Activated T-cell treated with anti-CD3 and anti-CD28 coated beads for 24 hours (primary cell): ENCODE measurements around the gene PHACTR1.

Experiments used
- DNase-seq: peaks from one replicate; pipeline ENCODE4 v3.0.0-alpha.2; 2020; ENCODE audit warnings: low read depth

Gene PHACTR1

DNA sequence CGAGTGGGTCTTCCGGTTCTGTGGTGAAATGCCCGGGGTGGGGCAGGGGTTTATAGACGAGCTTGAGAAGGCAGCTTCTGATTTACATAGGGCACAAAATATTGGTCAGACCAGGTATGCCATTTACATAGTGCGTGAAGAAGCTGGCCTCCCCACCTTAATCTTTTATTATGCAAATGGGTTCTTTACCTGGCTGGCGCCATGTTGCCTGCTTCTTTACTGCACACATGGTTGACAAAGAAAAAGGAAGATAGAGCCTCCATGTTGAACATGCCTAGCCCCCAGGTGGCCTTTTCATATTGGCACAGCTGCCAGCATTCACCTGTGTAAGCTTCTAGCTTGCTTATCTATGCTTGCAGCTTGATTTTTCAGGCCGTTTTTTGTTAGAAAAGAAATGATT is 276.2 kb downstream of the PHACTR1 start:
- no peak for DNase-seq

DNA sequence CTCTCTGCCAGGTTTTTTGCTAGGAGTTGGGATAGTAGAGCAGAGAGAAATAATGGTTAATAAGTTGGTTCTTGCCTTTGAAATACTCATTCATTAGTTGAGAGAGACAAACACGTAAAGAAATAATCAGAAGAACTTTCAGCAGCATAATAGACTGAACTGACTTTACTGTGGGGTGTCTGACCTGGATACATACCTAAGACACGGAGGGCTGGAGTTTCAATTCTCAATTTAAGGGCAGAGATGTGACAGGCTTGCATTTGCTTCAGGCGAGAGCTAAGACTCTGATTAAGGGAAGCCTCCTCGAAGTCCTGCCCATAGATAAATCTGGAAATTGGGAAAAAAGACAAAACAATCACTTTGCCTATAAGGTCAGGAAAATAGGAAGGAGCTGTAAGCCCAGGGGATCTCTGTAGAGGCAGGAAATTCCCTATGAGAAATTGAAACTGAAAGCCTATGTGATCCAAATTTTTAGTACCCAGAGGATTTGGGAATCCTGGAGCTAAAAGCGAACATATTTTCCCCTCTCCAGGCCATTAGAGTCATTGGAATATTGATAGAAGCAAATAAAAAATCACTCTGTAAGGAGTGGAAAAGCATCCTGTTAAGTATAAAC is 276.8 kb downstream of the PHACTR1 start:
- DNase-seq: no peak

DNA sequence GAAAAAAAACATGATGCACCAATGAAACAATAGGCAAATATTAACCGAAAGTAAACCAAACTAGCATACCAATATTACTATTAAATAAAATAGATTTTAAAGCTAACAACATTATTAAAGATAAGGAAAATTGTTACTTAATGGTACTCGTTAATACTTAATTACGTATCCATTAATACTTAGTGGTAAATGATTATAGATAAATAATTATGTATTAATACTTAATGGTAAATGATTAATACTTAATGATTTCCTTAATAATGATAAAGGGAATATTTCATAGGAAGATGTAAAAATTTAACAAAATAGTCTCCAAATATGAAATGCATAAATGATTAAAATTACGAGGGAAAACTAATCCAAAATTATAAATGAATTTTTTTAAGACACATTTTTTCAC is 278.9 kb downstream of the PHACTR1 start:
- DNase-seq: no peak

DNA sequence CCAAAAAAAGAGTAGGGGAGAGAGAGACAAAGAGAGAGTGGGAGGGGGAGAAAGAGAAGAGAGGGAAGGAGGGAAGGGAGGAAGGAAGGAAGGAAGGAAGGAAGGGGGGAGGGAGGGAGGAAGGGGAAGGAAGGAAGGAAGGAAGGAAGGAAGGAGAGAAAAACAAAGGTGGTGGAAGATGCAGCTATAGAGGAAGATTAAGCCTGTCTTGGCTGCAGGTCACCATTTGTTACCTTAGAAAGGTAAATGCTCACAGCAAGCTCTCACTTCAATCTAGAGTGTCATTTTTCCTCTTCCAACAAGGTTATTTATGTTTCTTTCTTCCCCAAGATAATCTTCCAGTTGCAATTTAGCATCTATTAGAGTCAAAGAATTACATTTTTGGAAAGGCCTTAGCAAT is 284.0 kb downstream of the PHACTR1 start:
- no peak for DNase-seq

DNA sequence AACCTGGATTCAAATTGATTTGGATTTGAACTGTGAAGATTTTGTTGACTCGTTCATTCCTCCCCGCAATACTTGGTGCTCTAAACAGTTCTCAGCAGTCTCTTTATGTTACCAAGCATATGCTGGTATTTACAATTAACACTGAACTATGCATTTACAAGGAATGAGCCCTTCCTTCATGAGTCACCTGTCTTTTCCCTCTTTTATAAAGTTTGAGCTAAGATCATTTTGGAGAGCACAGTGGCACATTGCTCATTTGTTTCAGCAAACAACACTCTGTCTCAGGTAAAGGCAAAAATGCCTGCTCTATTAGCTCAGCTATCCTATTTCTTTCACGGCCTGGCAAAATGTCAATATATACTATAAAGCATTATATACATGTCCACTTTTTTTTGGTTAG is 285.4 kb downstream of the PHACTR1 start:
- DNase-seq: no peak

DNA sequence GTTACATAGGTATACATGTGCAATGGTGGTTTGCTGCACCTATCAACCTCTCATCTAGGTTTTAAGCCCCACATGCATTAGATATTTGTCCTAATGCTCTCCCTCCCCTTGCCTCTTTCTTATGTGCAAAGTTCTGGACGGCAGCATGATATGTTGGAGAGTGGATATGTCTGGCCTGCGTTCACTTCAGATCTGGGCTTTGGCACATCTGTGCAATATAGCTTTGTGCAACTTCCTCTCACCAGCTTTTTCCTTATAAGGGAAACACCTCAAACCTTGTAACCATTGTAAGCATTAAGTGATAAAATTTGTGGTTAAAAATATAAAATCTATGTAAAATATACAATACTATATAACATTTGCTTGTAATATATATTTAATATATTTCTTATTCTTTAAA is 288.0 kb downstream of the PHACTR1 start:
- no peak for DNase-seq

DNA sequence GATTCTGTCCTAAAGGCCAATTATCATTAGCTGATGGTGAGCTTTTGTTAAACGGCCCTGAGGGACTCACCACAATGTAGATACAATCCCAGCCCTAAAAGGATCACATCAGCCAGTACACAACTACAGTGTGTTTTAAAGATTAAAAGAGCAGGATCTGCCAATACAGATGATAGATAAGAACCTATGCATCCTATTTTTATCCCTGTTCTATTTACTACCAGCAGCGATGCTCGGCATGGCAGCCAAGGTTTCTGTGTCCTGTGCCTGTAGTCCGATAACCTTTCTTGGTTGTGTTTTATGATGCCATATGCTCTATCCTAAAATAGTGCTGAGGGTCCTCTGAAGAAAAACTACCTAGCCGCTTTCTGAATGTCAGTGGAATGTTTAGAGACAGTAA is 289.4 kb downstream of the PHACTR1 start:
- no peak for DNase-seq

DNA sequence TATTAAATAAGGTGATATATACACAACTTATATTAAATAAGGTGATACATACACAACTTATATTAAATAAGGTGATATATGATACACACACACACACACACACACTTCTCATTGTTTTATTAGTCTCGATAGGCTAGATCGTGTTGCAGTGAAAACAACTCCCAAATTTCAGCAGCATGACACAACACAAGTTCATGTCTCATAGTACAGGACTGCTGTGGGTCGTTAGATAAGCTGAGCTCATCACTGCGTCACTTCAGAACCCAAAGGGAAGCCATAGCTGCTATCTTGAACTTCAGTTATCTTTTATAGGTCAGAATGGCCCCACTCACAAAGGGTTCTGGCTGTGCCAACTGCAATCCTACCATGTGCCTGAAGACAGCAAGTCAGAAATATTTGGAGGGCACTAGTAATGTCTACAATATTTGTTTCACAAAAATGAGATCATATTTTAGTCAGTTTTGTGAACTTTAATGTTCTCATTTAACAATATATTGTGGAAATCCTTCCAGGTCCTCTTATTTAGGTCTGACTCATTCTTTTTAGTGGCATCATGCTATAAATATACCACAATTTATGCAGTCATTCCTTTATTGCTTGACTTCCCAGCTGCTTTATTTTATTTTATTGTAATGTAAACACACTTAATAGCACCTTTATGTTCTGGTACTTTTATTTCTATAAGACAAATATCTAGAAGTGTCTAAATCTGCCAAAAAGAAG is 290.2 kb downstream of the PHACTR1 start:
- no peak for DNase-seq

DNA sequence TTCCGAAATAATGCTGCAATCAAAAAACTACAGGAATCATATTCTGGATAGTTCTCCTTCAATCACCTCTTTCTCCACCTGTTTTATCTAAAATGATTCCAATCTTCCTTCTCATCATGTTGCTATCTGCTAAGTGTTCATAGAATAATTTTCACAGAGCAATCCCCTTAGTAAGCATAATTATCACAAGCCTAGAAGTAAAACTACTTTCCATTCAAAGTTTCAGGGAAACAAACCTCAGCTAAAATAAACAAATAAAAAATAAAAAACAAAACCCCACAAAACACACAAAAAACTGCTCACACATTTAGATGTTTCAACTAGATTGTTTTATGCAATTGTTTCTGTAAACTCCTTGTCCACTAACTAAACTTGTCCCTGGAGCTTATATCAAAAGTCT is 291.2 kb downstream of the PHACTR1 start:
- no peak for DNase-seq

DNA sequence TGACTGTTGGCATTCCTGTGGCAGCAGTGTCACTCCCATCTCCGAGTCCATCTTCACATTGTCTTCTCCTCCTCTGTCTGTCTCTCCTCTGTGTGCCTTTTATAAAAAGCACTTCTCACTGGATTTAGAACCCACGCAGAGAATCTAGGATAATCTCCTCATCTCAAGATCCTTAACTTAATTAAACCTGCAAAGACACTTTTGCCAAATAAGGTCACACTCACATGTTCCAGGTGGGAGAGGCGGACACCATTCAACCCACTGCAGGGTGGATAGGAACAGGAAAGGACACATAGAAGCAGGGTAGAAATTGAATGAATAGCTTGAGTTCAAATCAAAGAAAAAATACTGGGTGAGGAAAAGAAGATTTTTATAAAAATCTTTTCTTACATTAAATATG is 292.5 kb downstream of the PHACTR1 start:
- no peak for DNase-seq

DNA sequence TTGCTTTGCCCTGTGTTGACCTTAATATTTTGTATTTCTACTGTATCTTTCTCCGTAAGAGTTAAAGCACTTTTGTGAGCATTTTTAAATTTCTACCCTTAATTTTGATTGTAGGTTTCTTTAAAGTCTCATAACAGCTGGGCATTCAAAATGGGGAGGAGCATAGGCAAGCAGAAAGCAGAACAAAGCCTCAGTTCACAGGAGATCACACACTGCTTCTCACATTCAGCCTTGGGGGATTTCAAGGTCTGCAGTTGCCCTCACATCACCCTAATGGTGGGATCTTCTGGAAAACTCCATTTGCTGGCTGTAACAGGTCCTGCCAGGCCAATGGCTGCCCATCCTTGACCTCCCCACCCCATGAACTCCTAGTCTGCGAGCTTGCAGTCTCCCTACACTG is 292.9 kb downstream of the PHACTR1 start:
- no peak for DNase-seq

DNA sequence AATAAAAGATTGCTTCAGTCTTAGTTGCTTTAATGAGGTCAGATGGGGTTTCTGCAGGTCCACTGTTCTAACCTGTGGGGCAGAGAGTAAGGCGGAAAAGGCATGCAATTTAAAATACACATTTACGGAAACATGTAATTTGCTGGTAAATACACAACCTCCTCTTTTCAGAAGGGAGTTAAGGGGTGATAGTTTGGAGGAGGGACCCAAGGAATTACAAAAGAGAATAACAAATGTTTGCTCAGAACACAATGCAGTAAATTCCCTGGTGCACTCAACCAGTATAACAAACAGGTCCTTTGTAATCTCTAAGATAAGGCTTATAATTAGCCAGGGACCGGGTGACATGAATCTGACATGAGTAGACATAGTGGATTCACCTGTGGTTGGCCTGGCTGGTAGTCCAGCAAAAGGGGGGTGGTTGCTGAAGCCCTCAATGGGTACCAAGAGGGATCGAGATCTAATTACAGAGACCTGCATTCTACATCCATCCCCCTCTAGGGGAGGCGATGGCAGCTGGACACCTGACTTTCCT is 295.1 kb downstream of the PHACTR1 start:
- no peak for DNase-seq

DNA sequence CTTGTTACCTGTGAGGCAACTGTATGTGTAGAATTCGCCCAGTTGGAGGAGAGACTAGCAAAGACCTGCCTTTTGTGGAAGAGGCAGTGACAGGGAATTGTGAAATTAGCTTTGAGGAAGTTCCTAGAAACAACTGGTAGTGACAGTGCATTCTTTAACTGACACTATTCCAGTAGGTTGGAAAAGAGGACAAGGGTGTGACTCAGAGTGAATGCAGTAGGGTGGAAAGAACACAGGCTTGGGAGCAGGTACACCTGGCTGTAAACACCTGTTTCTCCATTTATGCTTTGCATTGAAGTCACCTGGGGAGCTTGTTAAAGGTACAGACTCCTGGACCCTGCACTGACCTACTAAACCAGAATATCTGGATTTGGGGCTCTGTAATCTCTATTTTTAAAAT is 295.7 kb downstream of the PHACTR1 start:
- DNase-seq: no peak

DNA sequence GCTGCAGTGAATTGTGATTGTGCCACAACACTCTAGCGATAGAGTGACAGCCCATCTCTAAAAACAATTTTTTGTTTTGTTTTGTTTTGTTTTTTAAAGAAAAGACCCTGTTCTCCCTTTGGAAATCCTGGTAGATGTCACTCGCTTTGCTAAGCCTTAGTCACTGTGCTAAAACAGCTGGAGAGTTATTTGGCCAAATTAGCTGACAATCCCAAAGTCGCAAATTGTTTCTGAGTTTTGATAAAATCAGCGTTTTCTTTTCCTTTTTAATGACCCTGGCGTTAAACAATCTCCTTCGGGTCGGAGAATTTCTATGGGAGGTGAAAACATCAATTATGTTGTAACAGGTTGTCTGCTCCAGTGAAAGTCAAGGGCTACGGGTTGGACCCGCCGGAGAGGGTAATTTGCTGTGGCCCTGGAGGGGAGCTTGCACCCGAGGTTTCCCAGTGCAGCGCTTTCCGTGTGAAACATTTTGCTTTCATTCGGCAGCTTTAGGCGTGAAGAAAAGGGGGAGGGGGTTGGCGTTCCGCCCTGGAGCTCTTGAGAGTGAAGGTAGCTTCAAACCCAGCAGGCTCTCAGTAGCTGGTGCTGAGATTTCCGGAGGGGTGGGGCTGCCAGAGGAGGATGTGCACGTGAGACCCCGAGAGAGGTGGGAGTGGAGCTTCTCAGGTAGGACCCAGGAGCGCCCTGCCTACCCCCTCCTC is 296.6 kb downstream of the PHACTR1 start:
- no peak for DNase-seq

DNA sequence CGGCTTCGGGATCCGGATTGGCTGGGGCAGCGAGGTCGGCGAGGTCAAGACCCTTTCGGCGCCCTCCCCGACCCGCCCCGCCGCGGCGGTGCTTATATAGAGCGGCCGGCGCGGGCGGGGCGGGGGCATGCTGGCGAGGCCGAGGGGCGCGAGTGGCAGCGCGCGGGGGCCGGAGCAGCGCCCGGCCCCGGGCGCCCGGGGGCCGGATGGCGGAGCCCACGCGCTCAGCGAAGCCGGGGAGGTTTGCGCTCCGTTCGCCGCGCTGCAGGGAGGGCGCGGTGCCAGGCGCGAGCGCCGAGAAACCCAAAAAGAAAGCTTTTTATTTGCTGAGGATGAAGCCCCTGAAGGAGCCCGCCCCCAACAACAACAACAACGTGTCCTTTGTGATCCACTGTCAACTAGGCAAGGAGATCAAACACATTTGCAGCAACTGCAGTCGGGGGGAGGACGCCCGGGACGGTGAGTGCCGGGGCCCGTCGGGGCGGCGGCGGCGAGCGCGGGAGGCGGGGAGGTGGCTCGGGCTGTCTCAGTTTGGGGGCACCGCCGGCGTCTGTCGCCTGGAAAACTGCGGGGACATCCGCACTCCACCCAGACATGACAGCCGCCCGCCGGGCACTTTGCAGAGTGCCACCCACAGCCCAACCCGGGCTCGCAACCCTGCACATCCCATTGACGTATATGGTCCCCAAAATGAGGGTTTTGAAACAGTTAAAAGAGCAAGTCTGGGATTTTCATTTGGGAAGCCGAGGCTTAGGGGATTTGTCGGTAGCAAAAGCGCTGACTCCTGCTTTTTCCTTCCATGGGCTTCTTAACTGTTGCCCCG is 297.3 kb downstream of the PHACTR1 start:
- DNase-seq: no peak

DNA sequence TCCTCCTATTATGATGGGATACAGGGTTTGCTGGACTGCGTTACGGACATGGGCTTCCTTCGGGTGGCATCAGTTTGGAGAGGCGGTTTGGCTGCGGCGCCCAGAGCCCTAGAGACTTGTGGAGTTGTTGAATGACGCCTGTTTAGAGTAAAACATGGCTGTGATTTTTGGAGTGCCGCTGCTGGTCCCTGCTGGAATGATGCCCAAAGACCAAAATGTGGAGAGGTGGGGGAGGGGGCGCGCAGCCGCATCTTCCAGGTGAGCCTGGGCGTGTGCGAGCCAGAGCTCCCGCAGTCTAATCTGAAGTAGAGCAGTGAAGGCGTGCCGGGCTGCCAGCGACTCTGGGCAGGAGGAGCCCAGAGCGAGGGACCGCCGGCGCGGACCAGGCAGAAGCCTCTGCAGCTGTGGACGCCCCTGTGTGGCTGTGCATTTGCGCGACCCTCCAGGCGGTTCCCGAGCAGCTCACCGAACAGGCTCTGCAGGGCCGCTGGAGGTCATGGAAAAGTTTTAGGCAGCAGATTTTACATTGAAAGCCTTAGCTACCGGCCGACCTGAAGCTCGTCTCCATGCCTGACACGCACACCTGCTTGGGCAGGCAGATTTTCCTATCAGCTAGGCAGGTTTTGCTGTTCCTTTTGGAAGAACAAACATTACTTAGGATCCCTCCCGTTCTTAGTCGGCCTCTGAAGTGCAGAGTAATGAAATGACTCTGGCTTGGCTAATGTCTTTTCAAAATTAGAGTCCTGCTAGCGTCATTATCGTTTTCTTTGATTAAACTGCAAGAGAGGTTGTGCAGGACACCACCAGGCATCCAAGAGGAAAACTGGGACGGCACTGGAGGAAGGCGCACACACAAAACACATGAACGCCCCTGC is 298.2 kb downstream of the PHACTR1 start:
- no peak for DNase-seq

DNA sequence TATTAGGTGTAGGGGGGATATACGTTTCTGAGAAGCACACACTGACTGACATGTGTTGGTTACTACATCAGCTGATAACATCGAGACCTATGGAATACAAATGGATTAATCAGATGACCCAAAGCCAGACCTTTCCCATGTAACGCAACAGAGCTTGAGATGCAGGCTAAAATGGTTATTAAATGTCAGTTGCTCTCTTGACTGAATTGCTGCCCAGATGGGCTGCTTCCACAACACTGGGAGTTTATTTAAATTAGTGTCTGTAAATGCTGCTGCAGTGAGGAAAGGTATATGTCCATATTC is 298.8 kb downstream of the PHACTR1 start:
- DNase-seq: no peak

DNA sequence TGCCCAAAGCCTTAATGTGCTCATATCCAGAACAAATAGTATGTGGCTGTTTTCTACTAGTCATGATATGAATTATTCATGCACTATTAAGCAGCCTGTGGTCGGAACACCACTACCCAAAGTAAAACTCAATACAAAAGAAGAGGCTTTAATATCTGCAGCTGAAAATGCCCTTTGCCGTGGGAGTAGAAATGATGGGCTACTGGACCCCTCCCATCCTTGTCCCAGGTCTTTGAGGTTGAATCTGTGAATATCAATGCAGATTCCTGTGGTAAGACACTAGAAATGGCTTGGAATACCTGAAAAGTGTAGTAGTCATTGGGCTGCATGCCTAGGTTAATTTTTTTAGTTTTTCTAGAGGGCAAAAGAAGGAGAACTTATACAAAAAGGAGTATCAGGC is 308.0 kb downstream of the PHACTR1 start:
- DNase-seq: no peak

DNA sequence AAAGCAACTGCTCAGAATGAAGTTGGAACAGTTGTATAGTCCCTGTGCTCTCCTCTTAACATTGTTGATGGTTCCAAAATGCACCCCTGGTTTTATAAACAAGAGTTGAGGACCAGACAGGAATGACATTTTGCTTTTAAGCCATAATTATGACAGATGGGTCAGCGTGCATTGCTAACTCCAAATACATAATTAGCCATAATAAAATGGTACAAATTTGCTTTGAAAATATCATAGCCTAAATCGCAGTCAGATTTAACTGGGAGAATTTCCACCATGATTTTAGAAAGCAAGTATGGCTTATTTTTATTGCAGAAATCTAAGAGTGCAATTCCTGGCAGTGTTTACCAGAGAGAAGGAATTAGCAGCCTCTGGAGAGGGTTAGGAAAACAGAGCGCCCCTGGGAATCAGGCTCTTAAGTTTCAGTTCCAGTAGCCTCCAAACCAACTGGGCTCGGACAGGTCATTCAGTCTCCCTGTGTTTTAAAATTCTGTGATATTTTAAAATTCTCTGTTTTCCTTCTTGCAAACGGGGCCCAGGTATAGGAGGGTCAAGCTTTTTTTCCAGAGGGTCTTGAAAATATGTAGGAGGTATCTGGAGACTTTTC is 309.4 kb downstream of the PHACTR1 start:
- no peak for DNase-seq

DNA sequence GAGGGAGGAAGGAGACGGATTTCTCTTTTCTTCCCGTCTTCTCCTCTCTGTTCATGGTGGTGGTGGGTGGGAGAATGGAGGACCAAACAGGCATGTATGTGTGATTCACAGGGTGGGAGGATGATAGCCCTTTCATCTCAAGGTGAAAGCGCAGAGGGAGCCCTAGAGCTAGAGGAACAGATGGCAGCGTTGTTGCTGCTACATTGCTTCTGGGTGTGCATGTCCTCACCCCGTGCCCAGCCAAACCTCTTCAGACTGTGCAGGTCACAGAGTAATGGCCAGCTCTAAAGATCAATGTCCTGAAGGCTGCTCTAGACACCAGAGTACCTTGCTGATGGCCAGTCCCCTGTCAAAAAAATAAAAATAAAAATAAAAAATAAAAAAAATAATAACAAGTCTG is 310.0 kb downstream of the PHACTR1 start:
- no peak for DNase-seq

DNA sequence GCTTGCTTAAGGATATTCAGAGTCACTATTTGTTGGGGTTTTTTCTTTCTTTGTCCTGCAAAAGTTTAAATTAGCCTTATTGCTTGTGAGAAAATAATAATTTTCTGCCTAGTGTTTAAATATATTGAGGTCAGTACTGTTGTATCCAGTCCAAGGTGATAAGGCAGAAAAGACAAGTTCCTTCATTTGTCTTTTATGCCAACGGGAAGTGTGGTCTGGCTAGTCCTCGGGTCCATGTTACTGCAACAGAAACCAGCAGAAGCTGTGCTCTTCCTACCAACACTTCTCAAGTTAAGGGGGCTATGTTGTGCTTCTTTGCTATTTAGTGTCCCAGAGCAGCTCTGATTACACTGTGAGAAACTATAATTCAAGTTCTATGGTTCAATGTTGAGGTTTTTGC is 310.6 kb downstream of the PHACTR1 start:
- no peak for DNase-seq
